Measurements from ENCODE around the gene CEP128.
"Not testable (repeated sequence)": the region's sequence is repeated elsewhere in the genome, so short reads cannot be mapped to it uniquely, and the experiment has no call there.

CEP128 gene

GRCh38 chr14:80953211-80953610 is 11.7 kb upstream of the CEP128 start:
- DNase-seq (ENCODE audit: low spot score): not testable (repeated sequence)

- no peak for DNase-seq (ENCODE audit: low spot score)
These were observed 10.0 kb upstream of the CEP128 start for GRCh38 chr14:80951491-80951890.

GRCh38 chr14:80948291-80948690 is 6.8 kb upstream of the CEP128 start:
- DNase-seq (ENCODE audit: low spot score): no peak

GRCh38 chr14:80946797-80947196 is 5.3 kb upstream of the CEP128 start:
- DNase-seq (ENCODE audit: low spot score): no peak

- no peak for DNase-seq (ENCODE audit: low spot score)
These were observed 4.6 kb upstream of the CEP128 start for GRCh38 chr14:80946187-80946586.

GRCh38 chr14:80944861-80945617 is 3.5 kb upstream of the CEP128 start:
- no peak for DNase-seq (ENCODE audit: low spot score)

- no peak for DNase-seq (ENCODE audit: low spot score)
These were observed 658 bp upstream of the CEP128 start for GRCh38 chr14:80942191-80942600.

GRCh38 chr14:80940146-80940545 is 1.4 kb downstream of the CEP128 start:
- no peak for DNase-seq (ENCODE audit: low spot score)

- DNase-seq (ENCODE audit: low spot score): no peak
These were observed 7.9 kb downstream of the CEP128 start for GRCh38 chr14:80933686-80934085.

- no peak for DNase-seq (ENCODE audit: low spot score)
These were observed 8.3 kb downstream of the CEP128 start for GRCh38 chr14:80933282-80933681.

- DNase-seq (ENCODE audit: low spot score): no peak
These were observed 10.6 kb downstream of the CEP128 start for GRCh38 chr14:80930836-80931389.

- no peak for DNase-seq (ENCODE audit: low spot score)
These were observed 11.4 kb downstream of the CEP128 start for GRCh38 chr14:80930095-80930494.

GRCh38 chr14:80927083-80927989 is 14.2 kb downstream of the CEP128 start:
- no peak for DNase-seq (ENCODE audit: low spot score)

- DNase-seq (ENCODE audit: low spot score): no peak
These were observed 15.0 kb downstream of the CEP128 start for GRCh38 chr14:80926397-80927082.

- no peak for DNase-seq (ENCODE audit: low spot score)
These were observed 17.0 kb downstream of the CEP128 start for GRCh38 chr14:80924365-80925103.

- peak; percentile 37 for DNase-seq (ENCODE audit: low spot score)
These were observed 18.2 kb downstream of the CEP128 start for GRCh38 chr14:80923368-80923767.

- no peak for DNase-seq (ENCODE audit: low spot score)
These were observed 21.9 kb downstream of the CEP128 start for GRCh38 chr14:80919622-80920021.

GRCh38 chr14:80912013-80912412 is 29.5 kb downstream of the CEP128 start:
- not testable (repeated sequence) for DNase-seq (ENCODE audit: low spot score)

GRCh38 chr14:80906946-80907345 is 34.6 kb downstream of the CEP128 start:
- no peak for DNase-seq (ENCODE audit: low spot score)

GRCh38 chr14:80906336-80906735 is 35.2 kb downstream of the CEP128 start:
- no peak for DNase-seq (ENCODE audit: low spot score)

- DNase-seq (ENCODE audit: low spot score): no peak
These were observed 38.9 kb downstream of the CEP128 start for GRCh38 chr14:80902608-80903007.

- DNase-seq (ENCODE audit: low spot score): no peak
These were observed 39.7 kb downstream of the CEP128 start for GRCh38 chr14:80901822-80902221.

Measured in D341Med (cell line).